GM21529 (cell line): ENCODE measurements around the gene SRGAP3.

Experiments used
- ATAC-seq: cut with Tn5 transposase; IDR thresholded peaks from one replicate; pipeline ENCODE4 v1.9.1; 2021; ENCODE audit not compliant: unreplicated experiment

Gene SRGAP3

GRCh38 chr3:9204253-9204992 lies 45.0 kb downstream of the SRGAP3 start:
- no peak for ATAC-seq

GRCh38 chr3:9203317-9203716 lies 46.1 kb downstream of the SRGAP3 start:
- ATAC-seq = no peak

GRCh38 chr3:9202546-9202945 lies 46.9 kb downstream of the SRGAP3 start:
- no peak for ATAC-seq

- ATAC-seq = no peak
Observed at GRCh38 chr3:9201955-9202354, 47.5 kb downstream of the SRGAP3 start.

DNA sequence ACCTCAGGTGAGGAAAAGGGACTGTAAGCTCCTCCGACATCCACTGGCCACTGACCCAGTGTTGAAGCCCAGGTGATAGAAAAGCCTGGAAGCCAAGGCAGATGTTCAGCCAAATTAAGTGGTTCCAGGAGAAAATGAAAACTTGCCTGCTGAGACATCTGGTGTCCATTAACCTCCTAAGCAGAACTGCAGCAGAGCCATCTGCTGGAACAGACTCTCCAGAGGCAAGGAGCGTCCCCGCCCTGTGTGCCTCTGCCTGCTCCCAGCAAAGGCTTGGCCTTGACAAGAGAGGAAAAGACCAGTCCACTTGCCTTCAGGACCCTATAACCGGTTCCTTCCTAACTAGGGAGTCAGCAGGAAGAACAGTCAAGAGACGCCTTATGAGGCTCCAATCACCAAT lies 48.2 kb downstream of the SRGAP3 start:
- no peak for ATAC-seq

DNA sequence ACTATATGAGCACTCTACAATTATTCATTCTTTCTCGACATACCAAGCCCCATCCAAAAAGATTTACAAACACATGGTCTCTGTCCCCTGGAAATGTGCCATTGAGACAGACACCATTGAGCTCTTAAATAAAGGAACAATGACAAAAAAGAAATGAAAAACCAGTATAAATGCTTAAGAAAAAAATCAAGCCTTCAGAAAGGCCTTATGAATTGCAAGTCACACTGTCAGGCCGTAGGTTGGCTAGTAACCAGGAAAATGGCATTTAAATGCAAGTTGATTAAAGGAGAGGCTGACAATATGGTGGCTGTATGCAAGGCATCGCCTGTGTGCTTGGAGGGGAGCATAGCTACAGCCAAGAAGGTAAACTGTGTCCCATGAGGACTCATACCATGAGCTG lies 49.7 kb downstream of the SRGAP3 start:
- no peak for ATAC-seq

- no peak for ATAC-seq
Observed at GRCh38 chr3:9198899-9199335, 50.5 kb downstream of the SRGAP3 start.

DNA sequence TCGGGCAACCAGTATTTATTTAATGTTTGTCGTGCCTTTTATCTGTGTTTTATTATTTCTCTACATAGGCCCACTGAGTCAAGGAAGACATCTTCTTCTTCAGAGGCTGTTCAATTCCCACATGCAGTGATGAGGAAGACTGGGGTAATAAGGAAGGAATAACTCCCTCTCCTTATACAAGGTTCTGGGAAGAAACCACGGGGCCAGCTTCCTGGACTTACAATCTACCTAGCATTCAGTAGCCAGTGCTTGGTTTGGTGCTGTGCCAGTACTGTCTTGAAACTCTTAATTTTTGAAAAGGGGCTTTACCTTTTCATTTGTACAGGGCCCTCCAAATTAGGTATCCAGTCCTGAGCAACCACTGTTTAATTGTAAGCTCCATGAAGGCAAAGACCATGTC lies 51.2 kb downstream of the SRGAP3 start:
- ATAC-seq = no peak

GRCh38 chr3:9196020-9196419 lies 53.4 kb downstream of the SRGAP3 start:
- ATAC-seq = no peak

DNA sequence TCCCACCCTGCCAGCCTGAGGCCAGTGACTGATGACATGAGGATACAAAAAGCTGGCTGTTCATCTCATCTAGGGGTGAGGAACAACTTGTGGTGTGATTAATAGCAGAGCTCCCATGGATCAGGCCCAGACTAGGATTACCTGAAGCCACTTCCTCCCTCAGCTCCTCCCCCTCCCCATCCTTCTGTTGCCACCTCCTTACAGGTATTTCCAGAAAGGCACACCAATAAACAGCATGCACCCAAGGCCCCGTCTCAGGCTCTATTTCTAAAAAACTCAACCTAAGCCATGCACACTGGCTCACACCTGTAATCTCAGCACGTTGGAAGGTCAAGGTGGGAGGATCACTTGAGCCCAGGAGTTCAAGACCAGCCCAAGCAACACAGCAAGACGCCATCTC lies 54.1 kb downstream of the SRGAP3 start:
- ATAC-seq = no peak

- no peak for ATAC-seq
Observed at GRCh38 chr3:9194509-9195184, 54.8 kb downstream of the SRGAP3 start.

DNA sequence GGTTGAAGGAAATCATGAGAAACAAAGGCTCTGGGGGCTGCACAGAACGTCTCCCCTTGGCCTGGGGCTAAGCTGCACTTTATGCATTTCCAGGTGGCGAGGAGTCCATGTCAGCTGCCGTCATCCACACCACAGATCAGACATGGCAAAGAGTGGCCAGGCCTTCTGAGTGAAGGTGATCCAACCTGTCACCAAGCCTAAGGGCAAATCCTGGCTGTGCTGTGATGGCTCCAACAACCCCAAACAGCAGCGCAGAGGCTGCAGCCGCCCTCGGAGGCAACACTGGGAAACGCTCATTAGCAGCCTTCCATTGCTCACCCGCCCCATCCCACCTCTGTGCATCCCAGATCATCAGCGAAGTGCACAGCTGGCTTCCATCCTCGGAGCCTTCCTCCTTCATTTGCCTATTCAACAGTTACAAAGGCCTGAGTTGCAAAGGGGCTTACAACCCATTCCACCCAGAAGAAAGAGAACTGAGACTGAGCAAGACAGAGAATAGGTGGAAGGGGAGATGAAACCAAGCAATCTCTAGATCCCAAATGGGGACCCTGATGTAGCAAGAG lies 55.7 kb downstream of the SRGAP3 start:
- ATAC-seq = no peak

- no peak for ATAC-seq
Observed at GRCh38 chr3:9193211-9193610, 56.2 kb downstream of the SRGAP3 start.

DNA sequence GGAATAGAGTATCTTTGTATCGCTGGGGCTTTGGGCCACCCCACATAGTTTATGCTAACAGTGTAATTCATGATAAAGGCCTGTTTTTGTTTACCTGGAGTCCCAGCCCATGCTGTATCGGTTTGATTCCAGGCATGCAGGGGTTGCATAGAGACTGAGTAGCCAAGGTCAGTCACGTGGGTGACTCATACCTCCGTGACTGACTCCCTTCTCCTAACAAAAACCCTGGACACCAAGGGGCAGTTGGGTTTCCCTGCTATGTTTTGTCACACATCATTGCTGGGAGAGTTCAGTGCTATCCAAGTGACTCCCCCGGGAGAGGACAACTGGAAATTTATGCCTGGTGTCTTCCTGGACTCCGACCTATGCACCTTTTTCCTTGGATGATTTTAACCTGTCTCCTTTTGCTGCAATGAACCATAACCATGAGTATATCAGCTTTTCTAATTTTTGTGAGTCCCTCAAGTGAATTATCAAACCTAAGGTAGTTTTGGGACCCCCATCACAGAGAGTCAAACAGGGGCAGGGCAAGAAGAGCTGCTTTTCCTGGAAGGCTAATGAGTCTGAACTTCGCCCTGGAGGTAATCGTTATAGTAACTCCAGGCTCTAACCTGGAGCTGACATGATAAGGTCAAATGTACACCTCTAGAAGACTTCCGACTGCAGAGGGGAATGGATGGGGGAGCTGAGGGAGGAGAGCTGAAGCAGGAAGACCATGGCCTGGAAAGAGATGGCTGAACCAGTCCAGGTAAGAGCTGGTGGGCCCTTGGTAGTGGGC lies 57.0 kb downstream of the SRGAP3 start:
- no peak for ATAC-seq

DNA sequence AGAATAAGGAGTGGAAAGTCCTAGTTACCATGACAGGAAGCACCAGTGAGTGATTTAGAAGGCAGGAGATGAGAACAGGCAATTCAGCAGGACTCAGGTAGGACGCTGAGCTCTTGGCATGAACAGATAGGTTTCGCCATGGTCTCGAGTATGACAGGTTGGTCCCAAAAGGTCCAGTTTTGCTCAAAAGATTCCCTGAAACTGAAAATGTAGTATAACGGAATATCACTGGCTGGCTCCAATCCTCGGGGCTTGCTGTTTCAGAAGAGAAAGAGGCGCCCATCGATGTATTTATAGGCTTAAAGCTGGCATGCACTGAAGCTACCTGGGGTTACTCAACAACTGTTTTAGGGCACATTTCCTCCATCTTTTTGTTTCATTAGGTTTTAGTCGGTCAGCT lies 59.2 kb downstream of the SRGAP3 start:
- no peak for ATAC-seq

- no peak for ATAC-seq
Observed at GRCh38 chr3:9188583-9188982, 60.9 kb downstream of the SRGAP3 start.

- no peak for ATAC-seq
Observed at GRCh38 chr3:9185701-9186100, 63.7 kb downstream of the SRGAP3 start.

- no peak for ATAC-seq
Observed at GRCh38 chr3:9185046-9185445, 64.4 kb downstream of the SRGAP3 start.

GRCh38 chr3:9184461-9184835 lies 65.0 kb downstream of the SRGAP3 start:
- no peak for ATAC-seq

DNA sequence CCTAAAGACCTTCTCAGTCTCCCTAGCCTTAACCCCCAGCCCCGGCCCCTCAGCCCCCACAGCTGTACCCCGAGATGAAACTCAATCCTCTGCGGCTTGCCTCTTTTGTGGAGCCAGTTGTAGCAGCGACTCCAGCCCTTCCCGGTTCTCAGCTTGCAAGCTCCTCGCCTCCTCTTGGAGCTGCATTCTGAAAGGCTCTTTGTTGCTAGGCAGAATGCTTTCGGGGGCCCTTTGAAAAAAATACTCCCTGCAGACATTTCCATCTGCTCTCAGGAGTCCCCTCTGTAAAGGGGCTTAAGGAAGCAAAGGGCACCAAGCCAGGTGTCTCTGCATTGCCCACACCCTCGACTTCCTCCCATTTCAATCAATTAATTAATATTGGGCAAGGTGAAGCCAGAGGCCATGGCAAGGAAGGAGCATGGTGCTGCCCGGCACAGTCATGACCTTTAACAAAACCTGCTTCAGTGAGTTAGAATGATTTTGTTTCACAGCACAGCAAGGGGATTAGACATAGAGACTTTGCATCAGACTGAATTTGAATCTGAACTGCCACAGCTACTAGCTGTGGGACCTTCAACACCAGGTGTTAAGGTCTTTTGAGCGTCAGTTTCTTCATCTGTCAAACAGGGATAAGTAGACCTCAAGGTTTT lies 65.5 kb downstream of the SRGAP3 start:
- ATAC-seq = no peak

DNA sequence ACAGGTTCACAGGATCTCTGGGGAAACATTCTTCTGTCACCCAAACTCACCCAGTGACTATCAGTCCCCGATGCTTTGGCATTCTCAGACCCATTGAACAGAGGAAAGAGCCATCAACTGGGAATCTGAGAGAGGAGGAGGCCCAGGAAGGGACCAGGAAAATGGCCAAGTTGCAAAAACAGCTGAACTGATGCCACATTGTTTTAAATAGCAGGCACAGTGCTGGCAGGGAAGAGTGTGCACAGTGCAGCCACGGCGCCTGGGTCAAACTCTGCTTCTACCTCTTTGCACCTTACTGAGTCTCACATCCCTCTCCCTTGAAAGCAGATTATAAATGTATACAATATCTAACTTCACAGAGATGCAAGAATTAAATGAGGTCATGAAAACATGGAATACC lies 66.4 kb downstream of the SRGAP3 start:
- ATAC-seq = no peak
